ENCODE data around the gene CTU2.

The CTU2 gene

DNA sequence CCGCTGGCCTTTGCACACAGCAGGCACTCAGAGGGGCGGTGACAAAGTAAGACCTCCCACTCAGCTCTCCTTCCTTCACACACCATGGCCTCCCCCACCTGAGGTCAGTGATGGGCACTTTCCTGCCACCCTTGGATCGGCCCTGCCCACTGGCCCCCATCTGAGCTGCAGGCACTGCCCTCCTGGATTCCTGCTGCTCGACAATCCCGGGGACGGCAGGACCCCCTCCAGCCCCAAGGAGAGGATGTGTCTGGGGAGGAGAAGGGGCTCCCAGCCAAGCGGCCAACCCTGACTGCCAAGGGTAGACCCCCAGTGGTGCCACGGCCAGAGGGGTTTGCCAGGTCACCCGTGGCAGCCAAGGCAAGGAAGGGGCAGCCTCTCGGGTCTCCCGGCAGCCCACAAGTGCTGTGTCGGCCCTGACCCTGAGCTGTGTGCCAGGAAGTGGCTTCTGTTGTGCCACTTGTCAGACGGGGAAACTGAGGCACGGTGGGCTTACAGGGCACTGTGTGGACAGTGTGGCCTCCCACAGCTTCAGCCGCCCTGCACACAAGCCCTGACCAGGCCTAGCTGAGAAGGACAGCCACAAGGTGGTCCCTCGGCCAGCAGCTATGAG is 56.1 kb downstream of the CTU2 start:
- peaks cover 25% of the 10 kb centered on the region; the same call in 1 of the 2 replicates for H4K20me1 ChIP-seq (ENCODE audit: control insufficient read depth, insufficient read depth, low read depth, low read length)
- TF ChIP-seq EZH2phosphoT487 (IDR thresholded peaks at IDR 0.05; ENCODE audit: borderline replicate concordance, low read length): no peak
- TF ChIP-seq, protein P1, sequence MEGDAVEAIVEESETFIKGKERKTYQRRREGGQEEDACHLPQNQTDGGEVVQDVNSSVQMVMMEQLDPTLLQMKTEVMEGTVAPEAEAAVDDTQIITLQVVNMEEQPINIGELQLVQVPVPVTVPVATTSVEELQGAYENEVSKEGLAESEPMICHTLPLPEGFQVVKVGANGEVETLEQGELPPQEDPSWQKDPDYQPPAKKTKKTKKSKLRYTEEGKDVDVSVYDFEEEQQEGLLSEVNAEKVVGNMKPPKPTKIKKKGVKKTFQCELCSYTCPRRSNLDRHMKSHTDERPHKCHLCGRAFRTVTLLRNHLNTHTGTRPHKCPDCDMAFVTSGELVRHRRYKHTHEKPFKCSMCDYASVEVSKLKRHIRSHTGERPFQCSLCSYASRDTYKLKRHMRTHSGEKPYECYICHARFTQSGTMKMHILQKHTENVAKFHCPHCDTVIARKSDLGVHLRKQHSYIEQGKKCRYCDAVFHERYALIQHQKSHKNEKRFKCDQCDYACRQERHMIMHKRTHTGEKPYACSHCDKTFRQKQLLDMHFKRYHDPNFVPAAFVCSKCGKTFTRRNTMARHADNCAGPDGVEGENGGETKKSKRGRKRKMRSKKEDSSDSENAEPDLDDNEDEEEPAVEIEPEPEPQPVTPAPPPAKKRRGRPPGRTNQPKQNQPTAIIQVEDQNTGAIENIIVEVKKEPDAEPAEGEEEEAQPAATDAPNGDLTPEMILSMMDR (IDR thresholded peaks at IDR 0.05; ENCODE audit: low read depth, low read length, poor library complexity, severe bottlenecking): no peak
- no peak overlapping the region for H3K27ac ChIP-seq (ENCODE audit: low read depth, low read length)
- H3K79me2 ChIP-seq (ENCODE audit: control insufficient read depth, low read length): peaks cover 100% of the 10 kb centered on the region
- peaks cover 2% of the 10 kb centered on the region for H3K4me1 ChIP-seq (ENCODE audit: control insufficient read depth, low read length)
- no peak overlapping the region for H3K4me2 ChIP-seq (ENCODE audit: low read length)
- no peaks in the 10 kb centered on the region for H3K9me3 ChIP-seq (ENCODE audit: control insufficient read depth, insufficient read depth, low read length)
- peaks cover 30% of the 10 kb centered on the region for H3K36me3 ChIP-seq (ENCODE audit: control insufficient read depth, low read length)
- H3K9me2 ChIP-seq (replicated peaks; ENCODE audit: control insufficient read depth, low read length): no peaks in the 10 kb centered on the region
- H3F3A ChIP-seq (ENCODE audit: control insufficient read depth, insufficient read depth): no peaks in the 10 kb centered on the region
- H3K27me3 ChIP-seq (ENCODE audit: control insufficient read depth, low read length): no peaks in the 10 kb centered on the region
- H3K4me3 ChIP-seq (ENCODE audit: low read length): no peak overlapping the region

DNA sequence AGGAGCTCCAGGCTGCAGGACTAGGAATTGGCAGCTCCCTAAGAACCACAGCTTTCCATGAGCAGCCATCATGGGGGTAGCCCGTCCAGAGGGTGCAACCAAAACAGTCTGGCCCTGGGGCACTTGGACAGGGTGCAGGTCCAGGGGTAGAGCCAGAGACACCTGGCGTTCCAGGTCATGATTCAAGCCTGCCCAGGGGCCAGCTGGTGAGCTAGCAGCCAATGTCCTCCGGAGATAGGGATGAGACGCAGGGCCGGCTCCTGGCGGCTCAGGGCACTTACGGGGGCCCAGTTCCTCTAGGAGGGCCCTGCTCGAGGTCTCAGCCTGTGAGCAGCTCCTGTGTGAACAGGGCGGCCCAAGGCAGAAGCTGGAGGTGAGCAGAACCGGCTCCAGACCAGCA is 56.6 kb downstream of the CTU2 start:
- H3K79me2 ChIP-seq (ENCODE audit: control insufficient read depth, low read length): peaks cover 100% of the 10 kb centered on the region
- H3K36me3 ChIP-seq (ENCODE audit: control insufficient read depth, low read length): peaks cover 30% of the 10 kb centered on the region
- H3K9me2 ChIP-seq (replicated peaks; ENCODE audit: control insufficient read depth, low read length): no peaks in the 10 kb centered on the region
- peaks cover 28% of the 10 kb centered on the region; the same call in 1 of the 2 replicates for H4K20me1 ChIP-seq (ENCODE audit: control insufficient read depth, insufficient read depth, low read depth, low read length)
- H3K27me3 ChIP-seq (ENCODE audit: control insufficient read depth, low read length): no peaks in the 10 kb centered on the region
- H3K4me1 ChIP-seq (ENCODE audit: control insufficient read depth, low read length): peaks cover 7% of the 10 kb centered on the region
- H3K9me3 ChIP-seq (ENCODE audit: control insufficient read depth, insufficient read depth, low read length): no peaks in the 10 kb centered on the region
- no peaks in the 10 kb centered on the region for H3F3A ChIP-seq (ENCODE audit: control insufficient read depth, insufficient read depth)
- no peak overlapping the region for H3K4me2 ChIP-seq (ENCODE audit: low read length)
- no peak overlapping the region for H3K4me3 ChIP-seq (ENCODE audit: low read length)
- no peak overlapping the region for H3K27ac ChIP-seq (ENCODE audit: low read depth, low read length)
- no peak for TF ChIP-seq EZH2phosphoT487 (IDR thresholded peaks at IDR 0.05; ENCODE audit: borderline replicate concordance, low read length)
- TF ChIP-seq, protein P1 (IDR thresholded peaks at IDR 0.05; ENCODE audit: low read depth, low read length, poor library complexity, severe bottlenecking): no peak

DNA sequence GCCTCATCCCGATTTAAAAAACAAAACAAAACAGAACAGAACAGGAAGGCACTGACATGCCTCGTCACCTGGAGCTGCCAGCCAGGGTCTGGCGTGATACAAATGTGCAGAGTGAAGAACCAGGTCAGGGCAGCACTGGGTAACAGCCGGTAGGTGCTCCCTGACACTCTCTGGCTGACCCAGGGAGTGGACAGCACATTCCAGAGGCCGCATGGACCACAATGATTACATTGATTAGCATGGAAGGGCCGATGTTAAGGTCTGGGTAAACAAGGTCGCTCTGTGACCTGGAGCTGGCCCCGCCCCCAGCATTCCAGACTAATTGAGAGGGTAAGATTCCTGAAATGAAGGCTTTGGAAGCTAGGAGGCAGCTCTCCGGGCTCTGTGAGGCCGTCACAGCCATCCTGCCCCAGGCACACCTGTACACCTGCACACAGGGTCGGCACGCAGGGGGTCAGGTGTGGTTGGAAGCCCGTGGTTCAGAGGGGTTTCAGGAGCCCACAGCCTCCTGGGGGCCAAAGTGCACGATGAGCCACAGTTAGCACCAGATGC is 57.3 kb downstream of the CTU2 start:
- H3K27me3 ChIP-seq (ENCODE audit: control insufficient read depth, low read length): no peaks in the 10 kb centered on the region
- H3K4me3 ChIP-seq (ENCODE audit: low read length): no peak overlapping the region
- peaks cover 28% of the 10 kb centered on the region for H3K36me3 ChIP-seq (ENCODE audit: control insufficient read depth, low read length)
- no peak overlapping the region for H3K4me2 ChIP-seq (ENCODE audit: low read length)
- TF ChIP-seq EZH2phosphoT487 (IDR thresholded peaks at IDR 0.05; ENCODE audit: borderline replicate concordance, low read length): no peak
- TF ChIP-seq, protein P1 (IDR thresholded peaks at IDR 0.05; ENCODE audit: low read depth, low read length, poor library complexity, severe bottlenecking): no peak
- peaks cover 21% of the 10 kb centered on the region; the same call in 1 of the 2 replicates for H4K20me1 ChIP-seq (ENCODE audit: control insufficient read depth, insufficient read depth, low read depth, low read length)
- no peaks in the 10 kb centered on the region for H3K9me2 ChIP-seq (replicated peaks; ENCODE audit: control insufficient read depth, low read length)
- peaks cover 8% of the 10 kb centered on the region for H3K4me1 ChIP-seq (ENCODE audit: control insufficient read depth, low read length)
- no peaks in the 10 kb centered on the region for H3K9me3 ChIP-seq (ENCODE audit: control insufficient read depth, insufficient read depth, low read length)
- peaks cover 100% of the 10 kb centered on the region for H3K79me2 ChIP-seq (ENCODE audit: control insufficient read depth, low read length)
- H3K27ac ChIP-seq (ENCODE audit: low read depth, low read length): no peak overlapping the region
- H3F3A ChIP-seq (ENCODE audit: control insufficient read depth, insufficient read depth): no peaks in the 10 kb centered on the region
